Middle frontal gyrus (tissue), 1 donor: ENCODE results near the gene ARF6.
A peak's percentile ranks its signal among the peaks of the same experiment; 100 is the strongest.
"Not testable (repeated sequence)": the region's sequence is repeated elsewhere in the genome, so short reads cannot be mapped to it uniquely, and the experiment has no call there.

Experiments used
- DNase-seq: peaks from one replicate; pipeline ENCODE4 v3.0.0-alpha.2; 2015; ENCODE audit warnings: low spot score; ENCODE audit errors: extremely low spot score

The ARF6 gene

DNA sequence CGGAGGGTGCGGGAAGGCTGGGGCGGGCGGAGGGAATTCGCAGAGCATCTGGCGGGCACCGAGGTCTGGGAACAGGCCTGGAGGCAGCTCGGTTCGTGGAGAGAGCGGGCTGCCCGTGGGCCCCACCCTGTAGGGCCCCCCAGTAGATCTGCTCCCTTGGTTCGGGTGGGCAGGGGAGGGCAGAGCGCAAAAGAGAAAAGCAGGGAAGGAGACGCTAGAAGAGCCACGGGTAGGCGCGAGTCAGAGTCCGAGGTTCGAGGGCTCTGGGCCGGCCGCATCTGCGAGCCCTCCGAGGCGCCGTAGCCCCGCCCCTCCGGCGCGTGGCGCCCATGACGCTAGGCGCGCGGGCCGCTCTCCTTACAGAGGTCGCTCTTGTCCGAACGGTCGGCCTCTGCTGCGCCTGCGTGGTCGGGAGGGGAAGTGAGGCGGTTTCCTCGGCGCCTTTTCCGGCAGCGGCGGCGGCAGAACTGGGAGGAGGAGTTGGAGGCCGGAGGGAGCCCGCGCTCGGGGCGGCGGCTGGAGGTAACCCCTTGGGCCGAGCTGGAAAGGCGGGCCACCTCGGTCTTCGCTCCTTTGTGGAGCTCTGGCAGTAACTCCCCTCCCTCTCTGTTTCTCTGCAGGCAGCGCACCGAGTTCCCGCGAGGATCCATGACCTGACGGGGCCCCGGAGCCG lies at the start of gene ARF6:
ARF6 (plus strand) TSS at position 447 of the 673 bp plus-strand sequence. CDS start 655 bp downstream, outside the sequence.
- peak; percentile 92 for DNase-seq

GRCh38 chr14:49849213-49849847 lies 43.6 kb upstream of the ARF6 start:
- no peak for DNase-seq

GRCh38 chr14:49851813-49852212 lies 41.1 kb upstream of the ARF6 start:
- no peak for DNase-seq

DNA sequence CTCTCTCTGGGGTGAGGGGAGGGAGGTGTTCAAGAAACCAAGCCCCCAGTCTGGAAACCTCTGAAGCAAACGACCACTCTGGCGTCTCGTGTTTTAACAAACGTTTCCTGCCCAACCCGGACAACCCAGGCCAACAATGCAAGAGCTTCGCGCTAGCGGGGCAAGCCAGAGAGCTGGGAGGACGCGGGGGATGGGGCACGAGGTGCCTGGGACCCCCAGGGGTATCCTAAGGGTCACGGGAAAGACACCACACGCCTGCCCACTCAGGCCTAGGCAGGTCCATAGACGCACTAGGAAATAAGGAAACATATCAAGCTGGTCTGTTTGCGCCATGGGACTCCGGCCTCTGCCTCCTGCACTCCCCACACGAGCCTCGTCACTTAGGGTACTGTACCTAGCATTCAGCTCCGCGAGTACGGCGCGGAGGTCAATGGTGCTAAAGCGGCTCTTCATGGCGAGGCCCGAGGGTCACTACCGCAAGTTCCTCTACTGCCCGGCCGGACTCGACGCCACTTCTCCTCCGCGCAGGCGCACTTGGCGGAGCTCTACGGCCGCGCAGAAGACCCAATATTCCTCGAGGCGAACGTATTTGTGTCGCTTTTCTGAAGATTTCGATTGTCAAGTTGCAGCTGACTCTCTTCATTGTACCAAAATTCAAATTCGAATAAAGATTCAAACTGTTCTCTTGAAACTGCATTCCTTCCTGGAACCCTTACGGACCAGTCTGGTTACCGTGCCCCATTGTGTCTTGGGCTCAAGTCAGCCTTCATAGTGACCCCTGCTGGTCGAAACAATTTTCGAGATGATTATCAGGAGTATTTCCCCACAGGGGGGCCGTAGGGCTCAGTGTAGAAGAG lies 40.4 kb upstream of the ARF6 start, which contains the start of gene NEMF:
NEMF (minus strand) TSS at position 488 of the 857 bp plus-strand sequence; CDS start at position 453, 35 bp downstream.
- peak; percentile 88 for DNase-seq

- no peak for DNase-seq
These were observed 39.8 kb upstream of the ARF6 start for GRCh38 chr14:49853158-49853477.

- DNase-seq: peak; percentile 60
These were observed 39.1 kb upstream of the ARF6 start for GRCh38 chr14:49853572-49854375.

- DNase-seq: no peak
These were observed 35.4 kb upstream of the ARF6 start for GRCh38 chr14:49857427-49858003.

DNA sequence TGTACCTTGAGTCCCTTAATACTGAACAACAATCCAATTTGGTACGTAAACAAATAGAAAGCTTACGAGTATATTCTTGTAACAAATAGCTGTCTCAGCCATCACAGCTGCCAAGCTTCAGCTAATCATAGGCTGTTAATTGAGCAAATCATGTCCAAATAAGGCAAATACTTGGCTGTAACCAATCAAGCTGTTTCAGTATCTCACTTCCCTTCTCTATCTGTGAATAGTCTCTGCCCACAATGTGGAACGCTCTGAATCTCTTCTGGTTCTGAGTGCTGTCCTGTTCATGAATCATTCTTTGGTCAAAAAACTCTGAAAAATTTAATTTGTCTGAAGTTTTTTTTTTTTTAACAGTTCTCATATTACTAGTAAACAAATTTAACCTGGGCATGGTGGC lies 34.5 kb upstream of the ARF6 start:
- DNase-seq: no peak

DNA sequence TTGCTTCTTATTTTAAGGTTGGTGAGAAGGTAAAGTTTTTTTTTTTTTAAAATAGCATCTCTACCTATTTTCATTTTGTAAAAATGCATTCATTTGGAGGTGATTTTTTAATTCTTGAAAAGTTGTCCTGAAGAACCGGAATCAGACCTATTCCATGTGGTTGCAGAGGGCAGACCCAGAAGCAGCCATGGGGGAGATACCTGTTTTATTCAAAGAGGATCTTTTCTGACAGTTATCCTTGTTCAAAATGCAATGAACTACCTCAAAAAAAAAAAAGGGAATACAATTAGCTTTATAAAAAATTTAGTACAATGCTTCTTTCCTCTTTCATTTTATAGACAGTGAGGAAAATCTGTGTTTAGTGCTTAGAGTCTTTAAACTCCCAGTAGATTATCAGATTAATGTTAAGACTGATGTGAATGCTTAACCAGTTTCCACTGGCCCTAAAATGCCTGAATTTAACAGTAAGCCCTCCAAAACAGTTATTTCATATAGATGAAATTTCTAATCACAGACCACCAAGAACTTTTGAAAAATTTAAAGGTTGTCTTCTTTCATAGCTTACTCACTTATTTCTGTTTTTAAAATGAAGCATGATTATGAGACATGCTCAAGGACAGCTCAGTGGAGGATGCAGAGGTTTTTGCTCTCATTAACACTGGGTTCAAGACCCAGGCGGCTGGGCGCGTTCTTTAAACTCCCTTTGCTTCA lies 31.7 kb upstream of the ARF6 start:
- DNase-seq: no peak

- DNase-seq: peak; percentile 19
These were observed 31.2 kb upstream of the ARF6 start for GRCh38 chr14:49861699-49862088.

GRCh38 chr14:49862089-49862673 lies 30.7 kb upstream of the ARF6 start:
- peak; percentile 83 for DNase-seq

DNA sequence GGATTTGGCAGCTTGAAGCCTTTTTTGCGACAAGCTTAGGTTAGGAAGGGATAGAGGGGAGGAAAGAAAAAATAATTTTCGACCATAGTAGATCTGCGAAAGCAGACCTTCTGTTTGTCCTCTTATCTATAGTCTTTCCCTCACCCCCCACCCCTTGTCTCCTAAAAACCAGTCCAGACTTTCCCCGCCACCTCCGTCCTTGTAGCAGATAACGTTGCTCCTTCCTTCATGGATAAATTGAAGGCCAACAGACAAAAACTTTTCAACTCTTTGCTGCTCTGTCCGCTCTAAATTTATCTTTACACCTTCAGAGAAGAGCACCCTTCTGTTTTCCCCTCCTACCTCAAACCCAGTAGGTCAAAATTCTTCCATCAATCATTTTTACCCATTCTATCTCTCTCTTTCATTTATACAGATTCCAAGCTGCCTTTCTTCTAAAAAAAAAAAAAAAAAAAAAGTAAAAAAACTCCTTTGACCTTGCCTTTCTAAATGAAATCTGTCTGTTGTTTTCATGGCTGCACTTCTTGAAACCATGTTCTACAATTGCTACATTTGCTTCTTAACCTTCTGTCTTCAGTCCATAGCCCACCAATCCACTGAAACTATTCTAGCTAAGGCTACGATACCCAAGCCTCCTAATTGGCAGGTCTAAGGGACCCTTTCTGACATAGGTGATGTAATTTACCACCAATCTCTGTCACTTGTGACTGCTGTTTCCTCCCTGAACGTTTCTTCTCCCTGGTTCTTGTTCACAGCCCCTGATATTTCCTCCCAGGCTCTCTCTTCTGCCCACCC lies 29.2 kb upstream of the ARF6 start:
- DNase-seq: no peak

- peak; percentile 41 for DNase-seq
These were observed 27.4 kb upstream of the ARF6 start for GRCh38 chr14:49865431-49865859.

DNA sequence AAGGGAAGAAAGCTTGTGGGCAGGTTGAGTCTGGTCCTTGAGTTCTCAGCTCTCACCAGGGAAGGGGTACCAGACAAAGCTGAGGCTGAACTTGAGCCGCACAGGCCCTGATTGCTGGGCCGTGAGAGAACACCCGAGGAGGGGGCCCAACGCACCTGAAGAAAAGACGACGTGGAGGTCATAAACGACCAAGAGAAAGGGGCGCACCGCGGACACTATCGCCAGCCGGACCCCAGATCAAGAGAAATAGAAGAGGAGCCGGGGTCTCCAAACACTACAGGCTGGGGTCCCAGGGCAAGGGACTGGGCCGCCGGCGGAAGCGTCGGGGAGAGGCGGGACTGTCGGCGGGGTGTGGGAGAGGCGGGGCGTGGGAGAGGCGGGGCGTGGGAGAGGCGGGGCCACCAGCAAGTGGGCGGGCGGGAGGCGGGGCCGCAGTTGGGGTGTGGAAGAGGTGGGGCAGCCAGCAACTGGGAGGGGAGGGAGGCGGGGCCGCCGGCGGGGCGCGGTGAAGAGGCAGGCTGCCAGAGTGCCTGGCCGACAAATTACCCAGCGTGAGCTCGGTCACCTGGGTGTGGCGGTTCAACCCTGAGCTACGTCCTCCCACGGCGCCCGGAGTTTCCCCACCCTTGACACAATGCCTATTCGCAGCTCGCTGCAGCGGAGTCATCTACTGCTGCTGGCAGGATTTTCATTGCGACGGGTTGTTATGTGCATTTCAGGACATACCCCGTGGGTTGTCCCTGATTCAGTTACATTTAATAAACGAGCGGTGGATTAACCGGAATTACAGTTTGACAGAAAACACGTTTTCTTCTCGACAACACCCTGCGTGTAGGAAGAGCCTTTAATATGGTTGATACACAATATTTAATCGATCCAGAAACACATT lies 24.8 kb upstream of the ARF6 start:
- peak; percentile 39 for DNase-seq

GRCh38 chr14:49868720-49869114 lies 24.2 kb upstream of the ARF6 start:
- no peak for DNase-seq

DNA sequence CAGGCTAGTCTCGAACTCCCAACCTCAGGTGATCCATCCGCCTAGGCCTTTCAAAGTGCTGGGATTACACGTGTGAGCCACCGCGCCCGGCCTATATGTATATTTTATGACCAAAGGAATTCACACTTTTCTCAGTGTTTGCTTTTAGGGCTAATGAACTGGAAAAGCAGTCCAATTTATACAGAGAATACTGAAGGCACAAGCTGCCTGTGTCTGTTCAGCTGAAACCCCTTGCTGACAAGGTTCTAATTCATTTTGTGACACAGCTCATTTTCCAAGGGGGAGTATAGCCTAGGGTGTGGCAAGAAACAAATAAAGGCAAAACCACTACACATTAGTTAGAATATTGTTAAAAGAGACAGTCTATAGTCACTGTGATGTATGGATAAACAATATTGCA lies 22.0 kb upstream of the ARF6 start:
- DNase-seq: no peak

GRCh38 chr14:49873548-49873947 lies 19.3 kb upstream of the ARF6 start:
- not testable (repeated sequence) for DNase-seq

- no peak for DNase-seq
These were observed 17.2 kb upstream of the ARF6 start for GRCh38 chr14:49875640-49876198.
